Measurements from ENCODE around the gene IGSF22.

GRCh38 chr11:18704698-18705097 is 21.3 kb downstream of the IGSF22 start:
- TF ChIP-seq CTCF (IDR thresholded peaks at IDR 0.05; ENCODE audit: low read length) (no peak), EZH2phosphoT487 (IDR thresholded peaks at IDR 0.05; ENCODE audit: low read length) (no peak), EZH2 (optimal IDR thresholded peaks at IDR 0.05; ENCODE audit: low read depth, low read length) (no peak)
